NB4 (cell line): ENCODE results near the gene PAH.

Source experiments
- MYC ChIP-seq: IDR thresholded peaks from 2 replicates; pipeline ENCODE4 v1.6.1; 2011; ENCODE audit warnings: low read depth, low read length
- POLR2A ChIP-seq: IDR thresholded peaks from 2 replicates; pipeline ENCODE4 v1.6.1; 2011; ENCODE audit warnings: mild to moderate bottlenecking; ENCODE audit not compliant: insufficient read length; ENCODE audit errors: extremely low read depth
- TF ChIP-seq, protein P1 (sequence below): IDR thresholded peaks from one replicate; pipeline ENCODE4 v1.5.1; 2012; ENCODE audit warnings: low read depth, low read length
- TF ChIP-seq, protein P2 (sequence below): IDR thresholded peaks from 2 replicates; pipeline ENCODE4 v1.6.1; 2011; ENCODE audit warnings: low read depth, low read length

DNA sequence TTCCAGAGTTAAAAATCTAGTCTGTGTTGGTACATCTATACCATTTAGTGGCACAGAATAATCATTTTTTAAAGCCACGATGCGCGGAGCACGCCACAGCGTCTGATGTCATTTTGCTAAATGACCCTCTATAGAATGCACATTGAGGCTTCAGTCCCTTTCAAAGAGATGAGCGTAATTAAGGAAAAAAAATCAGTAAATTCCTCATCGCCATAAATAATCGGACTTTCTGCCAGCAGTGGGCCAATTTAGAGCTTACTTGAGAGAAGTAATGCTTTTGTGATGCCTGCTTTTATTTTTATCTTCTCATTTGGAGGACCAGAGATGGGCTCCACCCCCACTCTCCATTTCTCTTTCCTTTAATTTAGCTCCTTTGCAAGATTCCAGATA, 44.4 kb upstream of the PAH start:
- no peak for TF ChIP-seq POLR2A
- TF ChIP-seq, protein P1, sequence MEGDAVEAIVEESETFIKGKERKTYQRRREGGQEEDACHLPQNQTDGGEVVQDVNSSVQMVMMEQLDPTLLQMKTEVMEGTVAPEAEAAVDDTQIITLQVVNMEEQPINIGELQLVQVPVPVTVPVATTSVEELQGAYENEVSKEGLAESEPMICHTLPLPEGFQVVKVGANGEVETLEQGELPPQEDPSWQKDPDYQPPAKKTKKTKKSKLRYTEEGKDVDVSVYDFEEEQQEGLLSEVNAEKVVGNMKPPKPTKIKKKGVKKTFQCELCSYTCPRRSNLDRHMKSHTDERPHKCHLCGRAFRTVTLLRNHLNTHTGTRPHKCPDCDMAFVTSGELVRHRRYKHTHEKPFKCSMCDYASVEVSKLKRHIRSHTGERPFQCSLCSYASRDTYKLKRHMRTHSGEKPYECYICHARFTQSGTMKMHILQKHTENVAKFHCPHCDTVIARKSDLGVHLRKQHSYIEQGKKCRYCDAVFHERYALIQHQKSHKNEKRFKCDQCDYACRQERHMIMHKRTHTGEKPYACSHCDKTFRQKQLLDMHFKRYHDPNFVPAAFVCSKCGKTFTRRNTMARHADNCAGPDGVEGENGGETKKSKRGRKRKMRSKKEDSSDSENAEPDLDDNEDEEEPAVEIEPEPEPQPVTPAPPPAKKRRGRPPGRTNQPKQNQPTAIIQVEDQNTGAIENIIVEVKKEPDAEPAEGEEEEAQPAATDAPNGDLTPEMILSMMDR: no peak
- TF ChIP-seq, protein P2, sequence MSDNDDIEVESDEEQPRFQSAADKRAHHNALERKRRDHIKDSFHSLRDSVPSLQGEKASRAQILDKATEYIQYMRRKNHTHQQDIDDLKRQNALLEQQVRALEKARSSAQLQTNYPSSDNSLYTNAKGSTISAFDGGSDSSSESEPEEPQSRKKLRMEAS: no peak
- TF ChIP-seq MYC: no peak
